ENCODE measurements around the gene TGFBR3.

The TGFBR3 gene

GRCh38 chr1:91828583-91829281, 57.2 kb downstream of the TGFBR3 start:
- peak overlapping the region; percentile 73 for H3K27ac Mint-ChIP-seq
- no peak overlapping the region for H3K4me3 Mint-ChIP-seq
- H3K4me1 Mint-ChIP-seq: peaks cover 52% of the 10 kb centered on the region

GRCh38 chr1:91827459-91828321, 58.3 kb downstream of the TGFBR3 start:
- DNase-seq (ENCODE audit: low spot score in 2 of 2): no peak
- Mint-ChIP-seq H3K4me3 (no peak overlapping the region), H3K36me3 (no peaks in the 10 kb centered on the region), H3K9me3 (no peaks in the 10 kb centered on the region), H3K4me1 (peaks cover 58% of the 10 kb centered on the region), H3K27ac (peak overlapping the region; percentile 75)
- ATAC-seq: no peak

More at GRCh38 chr1:91828583-91829281, 57.2 kb downstream of the TGFBR3 start:
- peaks cover 7% of the 10 kb centered on the region for H3K36me3 Mint-ChIP-seq
- H3K9me3 Mint-ChIP-seq: no peaks in the 10 kb centered on the region
- DNase-seq (ENCODE audit: low spot score in 2 of 2): no peak
- no peak for ATAC-seq

GRCh38 chr1:91827087-91827458, 58.9 kb downstream of the TGFBR3 start:
- Mint-ChIP-seq H3K4me3 (no peak overlapping the region), H3K36me3 (no peaks in the 10 kb centered on the region), H3K4me1 (peaks cover 64% of the 10 kb centered on the region), H3K27ac (peak overlapping the region; percentile 75), H3K9me3 (no peaks in the 10 kb centered on the region)
- ATAC-seq (peak; percentile 66), DNase-seq (ENCODE audit: low spot score in 2 of 2) (no peak)

- Mint-ChIP-seq H3K27ac (peak overlapping the region; percentile 75), H3K9me3 (no peaks in the 10 kb centered on the region), H3K4me3 (no peak overlapping the region), H3K4me1 (peaks cover 66% of the 10 kb centered on the region), H3K36me3 (no peaks in the 10 kb centered on the region)
- no peak for ATAC-seq
- DNase-seq (ENCODE audit: low spot score in 2 of 2): no peak
These were observed 59.3 kb downstream of the TGFBR3 start for GRCh38 chr1:91826649-91827048.

- ATAC-seq: peak; percentile 33
- H3K27ac Mint-ChIP-seq: peak overlapping the region; percentile 75
These were observed 59.7 kb downstream of the TGFBR3 start for GRCh38 chr1:91826248-91826647.

GRCh38 chr1:91821126-91821868, 64.7 kb downstream of the TGFBR3 start:
- H3K9me3 Mint-ChIP-seq: no peaks in the 10 kb centered on the region
- peaks cover 63% of the 10 kb centered on the region for H3K4me1 Mint-ChIP-seq
- no peak for ATAC-seq
- no peak overlapping the region for H3K4me3 Mint-ChIP-seq
- no peaks in the 10 kb centered on the region for H3K36me3 Mint-ChIP-seq
- no peak overlapping the region for H3K27ac Mint-ChIP-seq
- DNase-seq (ENCODE audit: low spot score in 2 of 2): no peak

More at GRCh38 chr1:91826248-91826647, 59.7 kb downstream of the TGFBR3 start:
- no peak for DNase-seq (ENCODE audit: low spot score in 2 of 2)
- H3K4me1 Mint-ChIP-seq: peaks cover 67% of the 10 kb centered on the region
- no peaks in the 10 kb centered on the region for H3K36me3 Mint-ChIP-seq
- H3K4me3 Mint-ChIP-seq: no peak overlapping the region
- H3K9me3 Mint-ChIP-seq: no peaks in the 10 kb centered on the region

- Mint-ChIP-seq H3K36me3 (no peaks in the 10 kb centered on the region), H3K4me3 (no peak overlapping the region)
- peak; percentile 74 for ATAC-seq
These were observed 66.7 kb downstream of the TGFBR3 start for GRCh38 chr1:91819038-91819788.

GRCh38 chr1:91818713-91818975, 67.3 kb downstream of the TGFBR3 start:
- H3K9me3 Mint-ChIP-seq: no peaks in the 10 kb centered on the region
- H3K4me3 Mint-ChIP-seq: no peak overlapping the region
- no peak for DNase-seq (ENCODE audit: low spot score in 2 of 2)
- H3K27ac Mint-ChIP-seq: peak overlapping the region; percentile 69
- no peaks in the 10 kb centered on the region for H3K36me3 Mint-ChIP-seq
- peaks cover 72% of the 10 kb centered on the region for H3K4me1 Mint-ChIP-seq
- peak; percentile 68 for ATAC-seq

More at GRCh38 chr1:91819038-91819788, 66.7 kb downstream of the TGFBR3 start:
- Mint-ChIP-seq H3K9me3 (no peaks in the 10 kb centered on the region), H3K27ac (peak overlapping the region; percentile 69), H3K4me1 (peaks cover 71% of the 10 kb centered on the region)
- no peak for DNase-seq (ENCODE audit: low spot score in 2 of 2)

- no peaks in the 10 kb centered on the region for H3K9me3 Mint-ChIP-seq
- DNase-seq (ENCODE audit: low spot score in 2 of 2) (no peak), ATAC-seq (no peak)
- peaks cover 74% of the 10 kb centered on the region for H3K4me1 Mint-ChIP-seq
- H3K4me3 Mint-ChIP-seq: no peak overlapping the region
- no peaks in the 10 kb centered on the region for H3K36me3 Mint-ChIP-seq
- no peak overlapping the region for H3K27ac Mint-ChIP-seq
These were observed 68.6 kb downstream of the TGFBR3 start for GRCh38 chr1:91817211-91817905.

GRCh38 chr1:91816031-91816430, 69.9 kb downstream of the TGFBR3 start:
- ATAC-seq: no peak
- Mint-ChIP-seq H3K36me3 (no peaks in the 10 kb centered on the region), H3K4me1 (peaks cover 73% of the 10 kb centered on the region), H3K27ac (no peak overlapping the region), H3K9me3 (no peaks in the 10 kb centered on the region), H3K4me3 (no peak overlapping the region)
- no peak for DNase-seq (ENCODE audit: low spot score in 2 of 2)

GRCh38 chr1:91814448-91814847, 71.5 kb downstream of the TGFBR3 start:
- ATAC-seq (no peak), DNase-seq (ENCODE audit: low spot score in 2 of 2) (no peak)
- Mint-ChIP-seq H3K4me3 (no peak overlapping the region), H3K27ac (no peak overlapping the region), H3K4me1 (peaks cover 81% of the 10 kb centered on the region), H3K36me3 (no peaks in the 10 kb centered on the region), H3K9me3 (no peaks in the 10 kb centered on the region)

GRCh38 chr1:91813813-91814212, 72.1 kb downstream of the TGFBR3 start:
- no peak for DNase-seq (ENCODE audit: low spot score in 2 of 2)

GRCh38 chr1:91811363-91812025, 74.5 kb downstream of the TGFBR3 start:
- Mint-ChIP-seq H3K27ac (no peak overlapping the region), H3K4me1 (peaks cover 62% of the 10 kb centered on the region), H3K4me3 (no peak overlapping the region), H3K9me3 (no peaks in the 10 kb centered on the region), H3K36me3 (no peaks in the 10 kb centered on the region)
- DNase-seq (ENCODE audit: low spot score in 2 of 2) (no peak), ATAC-seq (no peak)

More at GRCh38 chr1:91813813-91814212, 72.1 kb downstream of the TGFBR3 start:
- peaks cover 84% of the 10 kb centered on the region for H3K4me1 Mint-ChIP-seq
- no peaks in the 10 kb centered on the region for H3K36me3 Mint-ChIP-seq
- H3K27ac Mint-ChIP-seq: peak overlapping the region; percentile 32
- no peak for ATAC-seq
- H3K4me3 Mint-ChIP-seq: no peak overlapping the region
- no peaks in the 10 kb centered on the region for H3K9me3 Mint-ChIP-seq

GRCh38 chr1:91809317-91809716, 76.6 kb downstream of the TGFBR3 start:
- H3K27ac Mint-ChIP-seq: no peak overlapping the region
- H3K4me3 Mint-ChIP-seq: peak overlapping the region; percentile 6
- ATAC-seq: peak; percentile 52
- H3K9me3 Mint-ChIP-seq: no peaks in the 10 kb centered on the region
- DNase-seq (ENCODE audit: low spot score in 2 of 2): no peak
- peaks cover 63% of the 10 kb centered on the region for H3K4me1 Mint-ChIP-seq
- H3K36me3 Mint-ChIP-seq: peaks cover 6% of the 10 kb centered on the region
